Measurements from ENCODE around the gene RCAN1.

DNA sequence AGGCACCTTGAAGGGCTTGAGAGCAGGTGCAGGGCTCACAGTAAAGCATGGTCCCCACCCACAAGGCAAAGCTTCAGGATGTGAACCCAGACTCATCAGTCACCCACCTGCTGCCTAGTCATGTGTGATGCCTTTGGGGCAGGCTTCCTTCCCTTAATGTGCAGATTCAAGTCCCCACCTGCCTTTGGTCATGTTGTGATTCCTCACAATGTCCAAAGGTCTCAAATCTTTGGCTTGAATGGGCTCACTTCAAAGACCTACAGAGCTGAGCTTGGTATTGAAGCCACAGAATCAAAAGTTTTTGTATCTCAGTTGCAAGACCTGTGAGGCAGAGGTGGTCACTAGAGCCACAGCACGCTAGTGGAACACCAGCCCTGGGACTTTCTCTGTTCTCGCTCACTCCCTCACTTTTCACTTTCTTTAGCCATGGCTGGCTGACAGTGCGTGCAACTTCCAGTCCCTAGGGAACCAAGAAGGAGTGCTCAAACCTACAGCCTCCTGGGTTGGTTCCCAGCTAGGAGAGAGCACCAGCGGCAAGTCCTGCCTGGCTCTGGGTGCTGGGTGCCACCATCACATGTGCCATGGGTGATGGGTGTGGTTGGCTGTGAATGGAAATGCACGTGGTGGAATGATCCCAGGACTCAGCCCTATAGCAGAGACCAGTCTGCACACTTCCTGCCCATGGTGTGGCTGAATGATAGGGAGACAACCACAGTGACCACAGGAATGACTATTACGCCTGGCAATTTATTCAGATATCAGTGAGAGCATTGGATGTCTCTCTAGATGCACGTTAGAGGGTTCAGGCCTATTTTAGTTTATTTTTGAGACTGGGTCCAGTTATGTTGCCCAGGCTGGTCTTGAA is 27.5 kb upstream of the RCAN1 start:
- TF ChIP-seq POLR2AphosphoS5 (IDR thresholded peaks at IDR 0.05), result no peak
- TF ChIP-seq POLR2A (IDR thresholded peaks at IDR 0.05), result no peak
